ENCODE data around the gene ARL5A. TPM values are rescaled to one million over a fixed set of nuclear protein-coding genes. Genes with fewer than 3 reads are reported as not detected.
"Not testable (repeated sequence)": the region's sequence is repeated elsewhere in the genome, so short reads cannot be mapped to it uniquely, and the experiment has no call there.

Gene ARL5A
- total RNA-seq, result 10 to 100 TPM; 26.2 to 41.4 (median 36.7) TPM
- polyA plus RNA-seq, result 10 to 100 TPM; 11.6 to 17.4 TPM
- long read RNA-seq, donor 1, full-length matches to known transcripts, result 47 of 51 reads
- long read RNA-seq, donor 1, partial matches to known transcripts, result 0 of 51 reads
- long read RNA-seq, donor 1, other reads (novel, unspliced or antisense), result 4 of 51 reads
- long read RNA-seq, donor 2, full-length matches to known transcripts, result 23 of 30 reads
- long read RNA-seq, donor 2, partial matches to known transcripts, result 7 of 30 reads
- long read RNA-seq, donor 2, other reads (novel, unspliced or antisense), result 0 of 30 reads
- long read RNA-seq, donor 3, full-length matches to known transcripts, result 77 of 80 reads
- long read RNA-seq, donor 3, partial matches to known transcripts, result 0 of 80 reads
- long read RNA-seq, donor 3, other reads (novel, unspliced or antisense), result 3 of 80 reads

GRCh38 chr2:151828143-151828889, at the start of gene ARL5A:
TSS of gene ARL5A (minus strand) at chr2:151828421. CDS start at chr2:151828176, 245 bp downstream.
- intact Hi-C loops (cut with DNase I), result no loop called here
- 0% methylated on average over 34 to 64 of the region's 64 CpGs for WGBS, 3 donors

GRCh38 chr2:151875631-151876030, 47.4 kb upstream of the ARL5A start:
- intact Hi-C loops (cut with DNase I), result loop anchor here in 1 of 4 donors (10.0 kb wide), 1 partner anchor 261 kb away; no protein-coding TSS in a partner anchor
- not testable (repeated sequence) for H3K36me3 ChIP-seq; H3K27me3 ChIP-seq; H3K4me3 ChIP-seq; H3K27ac ChIP-seq; H3K4me1 ChIP-seq (ENCODE audit: insufficient read depth); DNase-seq; H3K9me3 ChIP-seq
- WGBS, 3 donors, result 72 to 87% methylated on average over 4 to 21 of the region's 34 CpGs; no CpG with 5 or more reads in 1 of the 3 donors

More at GRCh38 chr2:151828143-151828889, at the start of gene ARL5A:
- Histone ChIP-seq H3K9me3 (no peaks in the 10 kb centered on the region), H3K36me3 (no peaks in the 10 kb centered on the region), H3K27me3 (no peaks in the 10 kb centered on the region), H3K27ac (peak within 1 kb of the TSS; percentile 48 to 82), H3K4me1 (ENCODE audit: insufficient read depth) (peaks cover 6% of the 10 kb centered on the region), H3K4me3 (peak within 1 kb of the TSS; percentile 87)
- DNase-seq, result peak; percentile 94 to 97 (median 97)
- TF ChIP-seq EP300 (IDR thresholded peaks at IDR 0.05), result no peak
- TF ChIP-seq POLR2A (IDR thresholded peaks at IDR 0.05), result peak; percentile 77

GRCh38 chr2:151872463-151872862, 44.2 kb upstream of the ARL5A start:
- intact Hi-C loops (cut with DNase I), result loop anchor here in 1 of 4 donors (10.0 kb wide), 1 partner anchor 258 kb away; no protein-coding TSS in a partner anchor

GRCh38 chr2:151869291-151869690, 41.1 kb upstream of the ARL5A start:
- Histone ChIP-seq H3K36me3 (no peaks in the 10 kb centered on the region), H3K4me3 (no peak overlapping the region), H3K27ac (no peak overlapping the region), H3K9me3 (no peaks in the 10 kb centered on the region), H3K4me1 (ENCODE audit: insufficient read depth) (no peaks in the 10 kb centered on the region), H3K27me3 (no peaks in the 10 kb centered on the region)
- intact Hi-C loops (cut with DNase I), result no loop called here
- TF ChIP-seq EP300 (IDR thresholded peaks at IDR 0.05) (no peak), CTCF (IDR thresholded peaks at IDR 0.05) (no peak), POLR2A (IDR thresholded peaks at IDR 0.05) (no peak)
- DNase-seq, result no peak
- 83 to 88% (median 86%) methylated on average over 5 of the region's 5 CpGs for WGBS, 3 donors

More at GRCh38 chr2:151872463-151872862, 44.2 kb upstream of the ARL5A start:
- no peaks in the 10 kb centered on the region for H3K9me3 ChIP-seq
- WGBS, 3 donors, result 32 to 40% (median 35%) methylated on average over 3 of the region's 3 CpGs
- H3K4me1 ChIP-seq (ENCODE audit: insufficient read depth), result no peaks in the 10 kb centered on the region
- no peak overlapping the region for H3K4me3 ChIP-seq
- DNase-seq, result no peak
- H3K27me3 ChIP-seq, result no peaks in the 10 kb centered on the region
- TF ChIP-seq POLR2A (IDR thresholded peaks at IDR 0.05) (no peak), EP300 (IDR thresholded peaks at IDR 0.05) (no peak), CTCF (IDR thresholded peaks at IDR 0.05) (no peak)
- H3K27ac ChIP-seq, result no peak overlapping the region
- no peaks in the 10 kb centered on the region for H3K36me3 ChIP-seq

GRCh38 chr2:151862700-151863099, 34.5 kb upstream of the ARL5A start:
- WGBS, 3 donors, result 93 to 96% (median 94%) methylated on average over 5 of the region's 5 CpGs
- no peaks in the 10 kb centered on the region for H3K36me3 ChIP-seq
- intact Hi-C loops (cut with DNase I), result no loop called here

More at GRCh38 chr2:151862700-151863099, 34.5 kb upstream of the ARL5A start:
- Histone ChIP-seq H3K9me3 (no peaks in the 10 kb centered on the region), H3K4me3 (no peak overlapping the region), H3K27me3 (no peaks in the 10 kb centered on the region), H3K27ac (no peak overlapping the region), H3K4me1 (ENCODE audit: insufficient read depth) (no peaks in the 10 kb centered on the region)
- no peak for TF ChIP-seq CTCF (IDR thresholded peaks at IDR 0.05)
- TF ChIP-seq EP300 (IDR thresholded peaks at IDR 0.05), result no peak
- TF ChIP-seq POLR2A (IDR thresholded peaks at IDR 0.05), result no peak
- no peak for DNase-seq

Measured in ovary (tissue), 10 donors.